Head of caudate nucleus (tissue), 42 donors: ENCODE measurements around the gene AQP6.
"Not testable (repeated sequence)": the region's sequence is repeated elsewhere in the genome, so short reads cannot be mapped to it uniquely, and the experiment has no call there.

Experiments
- DNase-seq, 42 donors: peaks; one replicate each; pipeline versions ENCODE4 v3.0.0 to v3.0.0-alpha.2; 2020 to 2021; ENCODE audit warnings: mixed read lengths in 7 of 42
- intact Hi-C: fragments of 100-400 bp; cut with DNase I; formaldehyde crosslinking; loops from one replicate; pipeline ENCODE4 v1.15.0; 2022

Gene AQP6

GRCh38 chr12:49979016-49979586 is 6.4 kb downstream of the AQP6 start:
- DNase-seq = peak in 40 of 42 donors; percentile 50 to 91 (median 74)

GRCh38 chr12:49979791-49980190 is 7.0 kb downstream of the AQP6 start:
- intact Hi-C loops = loop anchor here (10.0 kb wide), 1 partner anchor 45 kb away; the partner anchor contains the start of gene RACGAP1

More at GRCh38 chr12:49979016-49979586, 6.4 kb downstream of the AQP6 start:
- intact Hi-C loops = loop anchor here (10.0 kb wide), 1 partner anchor 46 kb away; the partner anchor contains the start of gene RACGAP1

GRCh38 chr12:49980501-49981349 is 8.0 kb downstream of the AQP6 start:
- DNase-seq = no peak
- intact Hi-C loops = no loop called here

More at GRCh38 chr12:49979791-49980190, 7.0 kb downstream of the AQP6 start:
- DNase-seq = no peak

GRCh38 chr12:49982246-49983087 is 9.7 kb downstream of the AQP6 start:
- intact Hi-C loops = no loop called here
- DNase-seq = no peak

- intact Hi-C loops = no loop called here
- peak in 23 of 42 donors; percentile 36 to 83 (median 55) for DNase-seq
Observed at GRCh38 chr12:49983892-49984291, 11.1 kb downstream of the AQP6 start.

GRCh38 chr12:49984476-49985359 is 12.0 kb downstream of the AQP6 start:
- peak in 1 of 42 donors; percentile 36 for DNase-seq
- intact Hi-C loops = no loop called here

- intact Hi-C loops = no loop called here
- DNase-seq = no peak
Observed at GRCh38 chr12:49985981-49986380, 13.2 kb downstream of the AQP6 start.

- DNase-seq, intact Hi-C loops: not testable (repeated sequence)
Observed at GRCh38 chr12:49986476-49986875, 13.7 kb downstream of the AQP6 start.

- DNase-seq = no peak
- intact Hi-C loops = no loop called here
Observed at GRCh38 chr12:49987625-49988303, 15.0 kb downstream of the AQP6 start.

GRCh38 chr12:49989400-49989799 is 16.7 kb downstream of the AQP6 start:
- intact Hi-C loops, DNase-seq: not testable (repeated sequence)

- intact Hi-C loops = no loop called here
- DNase-seq = no peak
Observed at GRCh38 chr12:49990273-49990672, 17.5 kb downstream of the AQP6 start.

- DNase-seq = no peak
Observed at GRCh38 chr12:49998453-49998852, 25.7 kb downstream of the AQP6 start.

GRCh38 chr12:50003595-50003994 is 30.8 kb downstream of the AQP6 start:
- DNase-seq = no peak
- intact Hi-C loops = no loop called here

More at GRCh38 chr12:49998453-49998852, 25.7 kb downstream of the AQP6 start:
- intact Hi-C loops = no loop called here

- intact Hi-C loops = no loop called here
- no peak for DNase-seq
Observed at GRCh38 chr12:50004696-50005095, 31.9 kb downstream of the AQP6 start.

GRCh38 chr12:50005175-50005574 is 32.4 kb downstream of the AQP6 start:
- peak in 4 of 42 donors; percentile 14 to 50 (median 36) for DNase-seq
- intact Hi-C loops = no loop called here

- intact Hi-C loops = no loop called here
- no peak for DNase-seq
Observed at GRCh38 chr12:50006280-50006679, 33.5 kb downstream of the AQP6 start.

GRCh38 chr12:50006754-50007442 is 34.2 kb downstream of the AQP6 start:
- intact Hi-C loops = no loop called here
- DNase-seq = no peak
